ENCODE results near the gene NT5C2. TPM values are rescaled to one million over a fixed set of nuclear protein-coding genes. Genes with fewer than 3 reads are reported as not detected.

The NT5C2 gene
- total and polyA plus RNA-seq, 2 of the 8 experiments (the other 6 are each of a cell fraction or from before 2014, with no cell fraction given), result 35.2 to 106 TPM

GRCh38 chr10:103177123-103177522 is 15.9 kb downstream of the NT5C2 start (continued):
- TF ChIP-seq ATF2 (IDR thresholded peaks at IDR 0.05; ENCODE audit: low read length) (no peak), CBX5 (IDR thresholded peaks at IDR 0.05; ENCODE audit: low read depth, low read length) (no peak)
